A549 (cell line): ENCODE results near the gene DDX49. TPM values are rescaled to one million over a fixed set of nuclear protein-coding genes. Genes with fewer than 3 reads are reported as not detected.

ENCODE experiments used
- ATAC-seq, 2 experiments: fragments of 200-7000 bp in 1 of 2; fragments of >200 bp in 1 of 2; cut with Nextera tagmentation in 1 of 2; cut with Tn5 transposase in 1 of 2; 3 replicates each; pipeline versions ENCODE4 v1.8.0 to v1.9.1; 2018 to 2020; ENCODE audit warnings: mild to moderate bottlenecking in 1 of 2, moderate library complexity in 1 of 2
- CTCF ChIA-PET: fragments of 300-600 bp; sonication (Branson Sonifier 250); formaldehyde crosslinking; extraction: SDS; loops from one replicate; lab custom pipeline; 2021; ENCODE audit warnings: antibody characterized with exemption, inconsistent platforms; lab: Yijun Ruan, JAX
- POLR2A ChIA-PET: fragments of 350-600 bp; formaldehyde crosslinking; extraction: SDS; loops from one replicate; lab custom pipeline; 2021; ENCODE audit warnings: antibody characterized with exemption, inconsistent platforms; lab: Yijun Ruan, JAX
- DNase-seq, 2 experiments: peaks; one replicate each; pipeline versions ENCODE4 v3.0.0 to v3.0.0-alpha.2; 2011 to 2016; ENCODE audit warnings: low read depth in 1 of 2, low spot score in 1 of 2
- FAIRE-seq: peaks from 2 replicates; lab custom pipeline; 2011; peaks lifted over from hg19 to GRCh38; lab: Jason Lieb, UNC
- H3K27ac ChIP-seq, 2 experiments: fragments of >200 bp; sonication (Bioruptor Twin); formaldehyde crosslinking; 3 replicates each; pipeline ENCODE4 v1.5.1; 2016 to 2017
- H3K4me1 ChIP-seq: fragments of >200 bp; sonication (Bioruptor Twin); formaldehyde crosslinking; 3 replicates; pipeline ENCODE4 v1.6.1; 2016
- H3K4me2 ChIP-seq: fragments of >200 bp; sonication (Bioruptor Twin); formaldehyde crosslinking; 3 replicates; pipeline ENCODE4 v1.6.1; 2016
- H3K4me3 ChIP-seq: fragments of >200 bp; sonication (Bioruptor Twin); formaldehyde crosslinking; 3 replicates; pipeline ENCODE4 v1.5.1; 2016
- H3K9me3 ChIP-seq: fragments of >200 bp; sonication (Bioruptor Twin); formaldehyde crosslinking; 3 replicates; pipeline ENCODE4 v1.6.1; 2016
- ATOH8 ChIP-seq: fragments of 250-450 bp; sonication (Bioruptor Pico); IDR thresholded peaks from 2 replicates; pipeline ENCODE4 v1.5.0; 2020; ENCODE audit warnings: low read depth, mild to moderate bottlenecking, moderate library complexity
- CBX8 ChIP-seq: fragments of 200-600 bp; sonication (generic); IDR thresholded peaks from 2 replicates; pipeline ENCODE4 v1.6.1; 2016
- EHF ChIP-seq: fragments of 250-450 bp; sonication (Bioruptor Pico); IDR thresholded peaks from 2 replicates; pipeline ENCODE4 v1.5.0; 2020; ENCODE audit warnings: mild to moderate bottlenecking
- EP300 ChIP-seq, 2 experiments: fragments of >200 bp; sonication (Bioruptor Twin); formaldehyde crosslinking; IDR thresholded peaks; 2 replicates in 1 of 2; 3 replicates in 1 of 2; pipeline ENCODE4 v1.6.1; 2016 to 2017
- ESRRA ChIP-seq: fragments of 150-350 bp; IDR thresholded peaks from 2 replicates; pipeline ENCODE4 v1.6.1; 2014; ENCODE audit warnings: mild to moderate bottlenecking, low read length, borderline replicate concordance
- FOSB ChIP-seq: fragments of 250-450 bp; sonication (Bioruptor Pico); IDR thresholded peaks from 2 replicates; pipeline ENCODE4 v1.5.0; 2020; ENCODE audit warnings: mild to moderate bottlenecking, moderate library complexity
- HEYL ChIP-seq: fragments of 250-450 bp; sonication (Bioruptor Pico); IDR thresholded peaks from 2 replicates; pipeline ENCODE4 v1.8.0; 2021; ENCODE audit warnings: mild to moderate bottlenecking, moderate library complexity
- JUN ChIP-seq, 2 experiments: fragments of >200 bp; sonication (Bioruptor Twin); formaldehyde crosslinking; IDR thresholded peaks; 2 replicates in 1 of 2; 3 replicates in 1 of 2; pipeline ENCODE4 v1.6.1; 2016 to 2017
- KDM1A ChIP-seq: fragments of 200-600 bp; sonication (generic); IDR thresholded peaks from 2 replicates; pipeline ENCODE4 v1.6.1; 2016; ENCODE audit warnings: low read depth, mild to moderate bottlenecking
- NFE2L2 ChIP-seq: fragments of 150-350 bp; conservative IDR thresholded peaks from 2 replicates; pipeline ENCODE4 v1.6.1; 2014; ENCODE audit warnings: low read length
- PHF8 ChIP-seq: fragments of 200-600 bp; sonication (generic); IDR thresholded peaks from 2 replicates; pipeline ENCODE4 v1.6.1; 2016; ENCODE audit warnings: low read depth, mild to moderate bottlenecking, antibody characterized with exemption, moderate library complexity, borderline replicate concordance
- POLR2A ChIP-seq: IDR thresholded peaks from 2 replicates; pipeline ENCODE4 v1.6.1; 2012; ENCODE audit warnings: mild to moderate bottlenecking, low read length
- POLR2AphosphoS2 ChIP-seq: conservative IDR thresholded peaks from 2 replicates; pipeline ENCODE4 v1.6.1; 2012; ENCODE audit warnings: low read length, improper control_type of control experiment, inconsistent platforms
- RARB ChIP-seq: fragments of 250-450 bp; sonication (Bioruptor Pico); IDR thresholded peaks from 2 replicates; pipeline ENCODE4 v1.8.0; 2021; ENCODE audit warnings: mild to moderate bottlenecking, moderate library complexity
- RCOR1 ChIP-seq: fragments of 150-350 bp; IDR thresholded peaks from 2 replicates; pipeline ENCODE4 v1.6.1; 2014; ENCODE audit warnings: antibody characterized with exemption, low read length, low read depth
- RNF2 ChIP-seq: fragments of 200-600 bp; sonication (generic); IDR thresholded peaks from 2 replicates; pipeline ENCODE4 v1.6.1; 2016; ENCODE audit warnings: low read depth, mild to moderate bottlenecking, antibody characterized with exemption, moderate library complexity, borderline replicate concordance
- SREBF2 ChIP-seq: fragments of 450-650 bp; IDR thresholded peaks from 2 replicates; pipeline ENCODE4 v1.6.1; 2014; ENCODE audit warnings: mild to moderate bottlenecking, moderate library complexity
- ZFP36 ChIP-seq: fragments of 450-650 bp; IDR thresholded peaks from 2 replicates; pipeline ENCODE4 v1.6.1; 2014; ENCODE audit warnings: borderline replicate concordance; ENCODE audit not compliant: partially characterized antibody
- ZSCAN20 ChIP-seq: fragments of 250-450 bp; sonication (Bioruptor Pico); IDR thresholded peaks from 2 replicates; pipeline ENCODE4 v1.8.0; 2022; ENCODE audit warnings: mild to moderate bottlenecking, moderate library complexity
- WGBS: methylation state at CpG from one replicate; pipeline ENCODE4 v1.1.6; 2017; ENCODE audit errors: missing lambda C conversion rate; 5-methylcytosine and 5-hydroxymethylcytosine counted together
- polyA plus RNA-seq, 4 experiments: library from polyadenylated mRNA; depleted of rRNA in 3 of 4; stranded (reverse); fragments of >200 nt; fragmentation: RNase III in 1 of 4; extraction: RNeasy Plus Mini Kit Qiagen cat#74134 plus additional on column Dnase treatment in 1 of 4; gene quantifications; 2 replicates in 3 of 4; 3 replicates in 1 of 4; pipeline ENCODE4 v1.2.3, GENCODE V29; 2011 to 2017
- TF ChIP-seq, protein P1 (sequence below): fragments of >200 bp; sonication (Bioruptor Twin); formaldehyde crosslinking; IDR thresholded peaks from 3 replicates; pipeline ENCODE4 v1.5.1; 2016
- TF ChIP-seq, protein P2 (sequence below): IDR thresholded peaks from 2 replicates; pipeline ENCODE4 v1.6.1; 2012; ENCODE audit warnings: low read depth, borderline replicate concordance
- TF ChIP-seq, protein P3 (sequence below): fragments of >200 bp; sonication (Bioruptor Twin); formaldehyde crosslinking; IDR thresholded peaks from 2 replicates; pipeline ENCODE4 v1.6.1; 2016

DDX49 gene
- polyA plus RNA-seq, 2 of the 4 experiments (the other 2 are of a cell fraction): 23.4 to 31.5 TPM

DNA sequence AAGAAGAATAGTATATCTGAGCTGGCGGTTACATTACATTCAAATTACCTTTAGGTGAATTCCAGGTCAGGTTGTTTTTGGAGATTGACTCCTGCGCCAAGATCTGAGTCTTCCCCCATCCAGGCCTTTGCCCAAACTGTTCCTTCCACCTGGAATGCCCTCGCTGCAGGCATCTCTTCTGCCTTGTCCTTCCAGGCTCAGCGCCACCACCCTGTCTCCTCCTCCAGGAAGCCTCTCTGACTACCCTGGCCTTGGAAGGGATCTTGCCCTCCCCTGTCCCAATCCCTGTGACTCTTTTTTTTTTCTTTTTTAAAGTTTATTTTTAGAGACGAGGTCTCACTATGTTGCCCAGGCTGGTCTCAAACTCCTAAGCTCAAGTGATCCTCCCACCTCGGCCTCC is 23.2 kb downstream of the DDX49 start:
- WGBS: 89% methylated on average over 6 of the region's 6 CpGs
- H3K4me1 ChIP-seq: peaks cover 8% of the 10 kb centered on the region; the same call in 1 of the 3 replicates
- POLR2A ChIA-PET: no interaction called here
- TF ChIP-seq EHF (CRISPR knock-in tag) (no peak), ZFP36 (peak; percentile 53)
- no peak for FAIRE-seq
- H3K4me3 ChIP-seq: no peak overlapping the region
- CTCF ChIA-PET: interaction anchor here (4.8 kb wide), 1 partner anchor 45 kb away, joined by 22 read pairs; no protein-coding TSS in a partner anchor
- no peak overlapping the region for H3K4me2 ChIP-seq
- H3K9me3 ChIP-seq: no peaks in the 10 kb centered on the region
- DNase-seq: no peak
- no peak for ATAC-seq
- H3K27ac ChIP-seq: no peak overlapping the region

DNA sequence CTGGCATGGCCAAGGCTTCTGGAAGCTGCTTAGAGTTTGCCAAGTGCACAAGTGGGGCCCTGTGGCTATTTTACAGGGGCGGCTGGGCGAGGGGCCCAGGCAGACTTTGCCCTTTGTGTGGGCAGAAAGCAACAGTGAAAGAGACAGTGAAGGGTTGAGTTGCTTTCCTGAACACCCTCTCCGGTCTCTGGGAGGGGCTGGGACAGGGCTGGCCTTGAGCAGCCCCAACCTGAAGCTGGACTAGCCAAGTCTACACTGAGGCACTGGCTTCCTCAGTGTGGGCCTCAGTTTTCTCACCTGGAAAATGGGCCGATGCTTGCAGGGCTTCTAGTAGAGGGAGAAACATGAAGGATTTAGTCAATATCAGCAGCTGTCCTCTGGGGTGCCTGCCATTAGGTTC is 23.9 kb downstream of the DDX49 start:
- FAIRE-seq (no peak), DNase-seq (no peak)
- CTCF ChIA-PET: interaction anchor here (1.3 to 4.8 kb wide), 2 partner anchors 24 to 44 kb away, joined by 3 to 22 read pairs; partner anchors contain the start of genes COPE and DDX49
- H3K4me2 ChIP-seq: no peak overlapping the region
- TF ChIP-seq NFE2L2 (no peak), ATOH8 (CRISPR knock-in tag) (no peak), PHF8 (no peak)
- TF ChIP-seq, all 56 proteins: peak for 0
- Histone ChIP-seq H3K4me3 (no peak overlapping the region), H3K9me3 (no peaks in the 10 kb centered on the region), H3K27ac (no peak overlapping the region), H3K4me1 (peaks cover 8% of the 10 kb centered on the region; the same call in 1 of the 3 replicates)
- POLR2A ChIA-PET: no interaction called here
- no peak for ATAC-seq
- 64% methylated on average over 4 of the region's 4 CpGs for WGBS

DNA sequence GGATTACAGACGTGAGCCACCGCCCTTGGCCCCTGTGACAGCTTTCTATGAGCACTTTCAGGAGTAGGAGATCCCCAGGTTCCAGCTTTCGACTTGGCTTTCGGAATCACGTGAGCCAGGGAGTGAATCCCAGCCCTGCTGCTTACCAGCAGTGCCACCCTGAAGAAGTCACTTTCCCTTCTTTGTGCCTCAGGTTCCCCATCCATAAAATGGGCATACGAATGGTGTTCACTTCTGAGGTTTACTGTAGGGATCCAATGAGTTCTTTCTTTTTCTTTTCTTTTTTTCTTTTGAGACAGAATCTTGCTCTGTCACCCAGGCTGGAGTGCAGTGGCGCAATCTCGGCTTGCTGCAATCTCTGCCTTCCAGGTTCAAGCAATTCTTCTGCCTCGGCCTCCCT is 25.8 kb downstream of the DDX49 start:
- FAIRE-seq (no peak), DNase-seq (no peak), ATAC-seq (no peak)
- POLR2A ChIA-PET: no interaction called here
- Histone ChIP-seq H3K9me3 (no peaks in the 10 kb centered on the region), H3K4me3 (no peak overlapping the region), H3K4me2 (no peak overlapping the region), H3K27ac (no peak overlapping the region), H3K4me1 (0 out of 3 replicates have a peak, but pooled peaks cover 3% of the 10 kb centered on the region)
- CTCF ChIA-PET: interaction anchor here (0.7 to 4.8 kb wide), 2 partner anchors 19 to 42 kb away, joined by 4 to 22 read pairs; no protein-coding TSS in a partner anchor
- 90% methylated on average over 9 of the region's 9 CpGs for WGBS
- TF ChIP-seq RNF2 (no peak), CBX8 (no peak), POLR2A (no peak), KDM1A (no peak), RCOR1 (no peak), ZSCAN20 (CRISPR knock-in tag) (no peak), FOSB (CRISPR knock-in tag) (no peak), POLR2AphosphoS2 (no peak), HEYL (CRISPR knock-in tag) (no peak), EP300 (IDR thresholded peaks at IDR 0.05) (no peak), SREBF2 (no peak), ESRRA (no peak), EHF (CRISPR knock-in tag) (no peak), RARB (CRISPR knock-in tag) (no peak), JUN (IDR thresholded peaks at IDR 0.05) (no peak)
- TF ChIP-seq, protein P1, sequence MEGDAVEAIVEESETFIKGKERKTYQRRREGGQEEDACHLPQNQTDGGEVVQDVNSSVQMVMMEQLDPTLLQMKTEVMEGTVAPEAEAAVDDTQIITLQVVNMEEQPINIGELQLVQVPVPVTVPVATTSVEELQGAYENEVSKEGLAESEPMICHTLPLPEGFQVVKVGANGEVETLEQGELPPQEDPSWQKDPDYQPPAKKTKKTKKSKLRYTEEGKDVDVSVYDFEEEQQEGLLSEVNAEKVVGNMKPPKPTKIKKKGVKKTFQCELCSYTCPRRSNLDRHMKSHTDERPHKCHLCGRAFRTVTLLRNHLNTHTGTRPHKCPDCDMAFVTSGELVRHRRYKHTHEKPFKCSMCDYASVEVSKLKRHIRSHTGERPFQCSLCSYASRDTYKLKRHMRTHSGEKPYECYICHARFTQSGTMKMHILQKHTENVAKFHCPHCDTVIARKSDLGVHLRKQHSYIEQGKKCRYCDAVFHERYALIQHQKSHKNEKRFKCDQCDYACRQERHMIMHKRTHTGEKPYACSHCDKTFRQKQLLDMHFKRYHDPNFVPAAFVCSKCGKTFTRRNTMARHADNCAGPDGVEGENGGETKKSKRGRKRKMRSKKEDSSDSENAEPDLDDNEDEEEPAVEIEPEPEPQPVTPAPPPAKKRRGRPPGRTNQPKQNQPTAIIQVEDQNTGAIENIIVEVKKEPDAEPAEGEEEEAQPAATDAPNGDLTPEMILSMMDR: no peak
- TF ChIP-seq, protein P2, sequence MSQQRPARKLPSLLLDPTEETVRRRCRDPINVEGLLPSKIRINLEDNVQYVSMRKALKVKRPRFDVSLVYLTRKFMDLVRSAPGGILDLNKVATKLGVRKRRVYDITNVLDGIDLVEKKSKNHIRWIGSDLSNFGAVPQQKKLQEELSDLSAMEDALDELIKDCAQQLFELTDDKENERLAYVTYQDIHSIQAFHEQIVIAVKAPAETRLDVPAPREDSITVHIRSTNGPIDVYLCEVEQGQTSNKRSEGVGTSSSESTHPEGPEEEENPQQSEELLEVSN: no peak
- TF ChIP-seq, protein P3, sequence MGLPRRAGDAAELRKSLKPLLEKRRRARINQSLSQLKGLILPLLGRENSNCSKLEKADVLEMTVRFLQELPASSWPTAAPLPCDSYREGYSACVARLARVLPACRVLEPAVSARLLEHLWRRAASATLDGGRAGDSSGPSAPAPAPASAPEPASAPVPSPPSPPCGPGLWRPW: no peak
